GM13977 (cell line): ENCODE data around the gene ATF6.

Source experiments
- DNase-seq: peaks from one replicate; pipeline ENCODE4 v3.0.0; 2012; ENCODE audit warnings: low spot score
- in situ Hi-C: fragments of 300-500 bp; cut with MboI; formaldehyde crosslinking; loops from one replicate; pipeline ENCODE4 v1.12.0; 2022; ENCODE audit warnings: low sequenced_read_pairs, low pct_unique_long_range_greater_than_20kb, mixed read lengths, inconsistent platforms; ENCODE audit not compliant: unreplicated experiment
- TF ChIP-seq, protein P1 (sequence below): IDR thresholded peaks from 2 replicates; pipeline ENCODE4 v1.5.1; 2012; ENCODE audit warnings: mild to moderate bottlenecking, control low read depth; ENCODE audit not compliant: insufficient read depth; ENCODE audit errors: extremely low read depth, missing control alignments

Gene ATF6

DNA sequence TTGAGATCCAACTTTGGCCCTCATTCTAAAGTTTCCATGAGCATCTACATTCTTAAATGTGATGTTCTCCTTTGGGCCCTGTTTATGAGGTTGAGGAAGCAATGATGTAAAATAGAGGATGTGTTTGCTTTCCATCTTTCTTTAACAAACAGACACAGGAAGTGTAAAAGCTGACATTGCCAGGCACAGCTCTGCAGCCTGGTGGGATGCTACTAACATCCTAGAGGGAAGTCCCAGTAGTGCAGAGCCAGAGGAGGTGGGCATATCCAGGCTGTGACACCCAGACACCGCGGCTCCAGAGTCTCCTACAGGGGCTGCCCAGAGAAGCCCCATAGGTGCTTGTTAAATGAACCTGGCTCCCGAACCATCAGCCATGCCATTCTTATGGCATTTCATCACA is 241.3 kb downstream of the ATF6 start:
- no peak for DNase-seq
- in situ Hi-C loops: no loop called here
- TF ChIP-seq, protein P1, sequence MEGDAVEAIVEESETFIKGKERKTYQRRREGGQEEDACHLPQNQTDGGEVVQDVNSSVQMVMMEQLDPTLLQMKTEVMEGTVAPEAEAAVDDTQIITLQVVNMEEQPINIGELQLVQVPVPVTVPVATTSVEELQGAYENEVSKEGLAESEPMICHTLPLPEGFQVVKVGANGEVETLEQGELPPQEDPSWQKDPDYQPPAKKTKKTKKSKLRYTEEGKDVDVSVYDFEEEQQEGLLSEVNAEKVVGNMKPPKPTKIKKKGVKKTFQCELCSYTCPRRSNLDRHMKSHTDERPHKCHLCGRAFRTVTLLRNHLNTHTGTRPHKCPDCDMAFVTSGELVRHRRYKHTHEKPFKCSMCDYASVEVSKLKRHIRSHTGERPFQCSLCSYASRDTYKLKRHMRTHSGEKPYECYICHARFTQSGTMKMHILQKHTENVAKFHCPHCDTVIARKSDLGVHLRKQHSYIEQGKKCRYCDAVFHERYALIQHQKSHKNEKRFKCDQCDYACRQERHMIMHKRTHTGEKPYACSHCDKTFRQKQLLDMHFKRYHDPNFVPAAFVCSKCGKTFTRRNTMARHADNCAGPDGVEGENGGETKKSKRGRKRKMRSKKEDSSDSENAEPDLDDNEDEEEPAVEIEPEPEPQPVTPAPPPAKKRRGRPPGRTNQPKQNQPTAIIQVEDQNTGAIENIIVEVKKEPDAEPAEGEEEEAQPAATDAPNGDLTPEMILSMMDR: no peak

DNA sequence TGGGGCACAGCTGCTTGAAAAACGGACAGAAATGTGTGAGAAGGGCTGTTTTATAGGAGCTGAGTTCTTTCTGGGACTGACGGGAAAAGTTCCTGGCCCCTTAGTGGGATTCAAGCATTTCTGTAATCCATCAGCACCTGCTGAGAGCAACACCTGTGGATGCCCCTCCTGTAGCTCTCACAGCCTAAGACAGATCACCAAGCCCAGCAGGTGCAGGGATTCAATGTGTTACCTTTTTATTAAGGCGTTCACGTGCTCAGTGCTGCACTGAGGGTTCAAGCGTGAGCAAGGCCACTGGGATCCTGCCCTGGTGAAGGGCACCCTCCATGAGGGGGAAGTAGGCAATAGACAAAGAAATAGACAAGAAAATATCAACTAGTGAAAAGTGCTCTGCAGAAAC is 242.7 kb downstream of the ATF6 start:
- no peak for DNase-seq
- in situ Hi-C loops: no loop called here
- TF ChIP-seq, protein P1: no peak

DNA sequence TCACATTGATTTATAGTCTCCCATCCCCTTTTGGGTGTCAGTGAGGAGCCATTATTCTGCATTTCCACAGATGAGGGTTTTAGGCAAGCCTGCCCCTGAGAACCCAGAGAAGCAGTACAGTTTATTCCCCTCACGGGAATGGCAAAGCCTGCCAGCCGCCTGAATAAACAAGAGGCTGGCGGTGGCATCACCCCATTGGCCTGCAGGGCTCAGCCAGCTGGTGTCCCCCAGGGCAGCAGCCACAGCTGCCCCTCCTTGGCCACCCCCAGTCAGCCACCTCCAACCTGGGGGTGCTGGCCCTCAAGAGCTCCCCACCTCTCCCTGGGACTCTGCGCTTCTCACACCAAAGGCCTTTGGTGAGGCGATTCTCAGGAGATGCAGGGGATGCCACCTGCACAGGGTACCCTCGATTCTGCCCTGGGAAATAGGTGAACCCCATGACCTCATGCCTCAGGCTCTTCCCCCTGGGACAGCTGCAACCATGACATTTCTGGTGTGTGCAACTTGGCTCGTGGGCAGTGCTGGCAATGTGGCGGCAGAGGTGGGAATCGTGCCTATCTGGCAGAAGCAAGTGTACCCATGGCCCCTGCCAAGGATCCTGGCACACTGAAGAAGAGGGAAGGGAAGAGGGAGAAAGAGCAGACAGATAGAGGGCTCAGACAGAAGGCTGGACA is 243.5 kb downstream of the ATF6 start:
- no peak for DNase-seq
- in situ Hi-C loops: no loop called here

DNA sequence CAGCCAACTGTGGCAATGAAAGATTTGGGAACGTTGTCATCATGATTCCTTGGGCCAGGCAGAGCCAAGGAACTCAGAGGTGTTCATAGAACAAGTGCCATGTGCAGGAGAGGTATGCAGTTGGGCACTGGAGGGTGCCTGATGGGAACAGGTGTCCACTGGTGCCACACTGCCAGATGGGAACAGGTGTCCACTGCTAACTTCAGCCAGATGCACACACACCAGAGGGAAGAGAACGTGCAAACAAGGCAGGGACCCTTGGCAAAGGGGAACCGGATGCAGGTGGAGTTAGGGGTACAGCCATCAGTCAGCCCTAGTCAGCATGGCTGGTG is 244.0 kb downstream of the ATF6 start:
- DNase-seq: no peak
- in situ Hi-C loops: no loop called here
- TF ChIP-seq, protein P1: no peak

More for the DNA sequence above, 243.5 kb downstream of the ATF6 start:
- TF ChIP-seq, protein P1: no peak

DNA sequence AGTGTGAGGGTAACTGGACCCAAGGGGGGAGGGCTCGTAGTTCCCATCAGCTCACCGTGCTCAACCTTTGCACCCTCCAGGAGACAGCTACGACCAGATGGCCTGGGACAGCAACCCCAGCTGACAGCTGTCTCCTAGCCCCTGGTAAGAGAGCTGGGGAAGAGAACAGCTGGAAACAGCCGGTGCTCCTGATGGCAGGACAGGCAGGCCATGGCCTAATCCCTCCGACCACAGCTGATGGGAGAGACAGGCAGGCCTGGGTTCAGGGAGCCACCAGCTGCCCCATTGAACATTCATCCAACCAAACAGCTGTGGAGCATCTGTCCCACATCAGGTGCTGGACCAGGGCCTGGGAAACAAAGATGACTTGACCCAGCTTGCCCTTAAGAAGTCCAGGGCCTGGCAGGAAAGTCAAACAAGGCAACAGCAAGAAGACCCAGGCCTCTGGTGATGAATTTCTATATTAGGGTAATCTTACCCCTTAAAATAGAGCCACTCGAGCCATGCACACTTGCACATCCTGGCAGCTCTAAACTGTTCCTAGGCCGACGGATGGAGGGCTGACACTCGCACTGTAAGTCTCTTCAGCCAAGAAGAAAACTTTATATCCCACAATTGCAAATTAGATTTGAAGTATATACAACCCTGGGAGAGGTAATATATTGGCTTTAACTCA is 245.4 kb downstream of the ATF6 start:
- TF ChIP-seq, protein P1: no peak
- no peak for DNase-seq
- in situ Hi-C loops: no loop called here

DNA sequence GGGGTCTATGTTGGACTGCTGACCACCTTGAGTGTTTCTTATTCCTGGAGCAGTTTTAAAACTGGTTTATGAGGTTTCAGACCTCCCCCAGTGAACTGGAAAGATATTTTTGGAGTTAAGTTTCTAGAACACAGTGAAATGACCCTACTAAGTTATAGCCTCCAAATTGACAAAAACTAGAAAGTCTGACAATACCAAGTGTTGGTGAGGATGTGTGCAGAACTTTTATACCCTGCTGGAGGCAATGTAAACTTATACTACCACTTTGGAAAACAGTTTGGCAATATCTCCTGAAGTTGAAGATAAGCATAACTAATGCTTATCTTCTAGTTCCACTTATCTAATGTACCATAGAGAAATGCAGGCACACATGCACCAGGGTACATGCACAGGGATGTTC is 247.2 kb downstream of the ATF6 start:
- no peak for DNase-seq
- in situ Hi-C loops: no loop called here
- TF ChIP-seq, protein P1: no peak
